GM21526 (cell line): ENCODE results near the gene HBG1.
"Not testable (repeated sequence)": the region's sequence is repeated elsewhere in the genome, so short reads cannot be mapped to it uniquely, and the experiment has no call there.

Source experiments
- ATAC-seq: cut with Tn5 transposase; IDR thresholded peaks from one replicate; pipeline ENCODE4 v1.9.1; 2021; ENCODE audit warnings: moderate library complexity; ENCODE audit not compliant: unreplicated experiment, low FRiP score

The HBG1 gene

GRCh38 chr11:5248498-5248897, 1.2 kb downstream of the HBG1 start:
- ATAC-seq, result not testable (repeated sequence)

- no peak for ATAC-seq
These were observed 2.0 kb downstream of the HBG1 start for GRCh38 chr11:5247472-5248192.

- no peak for ATAC-seq
These were observed 2.7 kb downstream of the HBG1 start for GRCh38 chr11:5246772-5247471.

- ATAC-seq, result no peak
These were observed 4.5 kb downstream of the HBG1 start for GRCh38 chr11:5245155-5245554.

- no peak for ATAC-seq
These were observed 5.9 kb downstream of the HBG1 start for GRCh38 chr11:5243816-5244180.

GRCh38 chr11:5242933-5243815, 6.5 kb downstream of the HBG1 start:
- no peak for ATAC-seq

- no peak for ATAC-seq
These were observed 7.4 kb downstream of the HBG1 start for GRCh38 chr11:5242208-5242607.

- ATAC-seq, result no peak
These were observed 8.2 kb downstream of the HBG1 start for GRCh38 chr11:5241458-5241857.

GRCh38 chr11:5240458-5240857, 9.2 kb downstream of the HBG1 start:
- ATAC-seq, result no peak

GRCh38 chr11:5240056-5240455, 9.6 kb downstream of the HBG1 start:
- ATAC-seq, result no peak

- no peak for ATAC-seq
These were observed 10.6 kb downstream of the HBG1 start for GRCh38 chr11:5239046-5239445.

GRCh38 chr11:5238486-5238885, 11.2 kb downstream of the HBG1 start:
- no peak for ATAC-seq

- no peak for ATAC-seq
These were observed 12.2 kb downstream of the HBG1 start for GRCh38 chr11:5237420-5237819.

GRCh38 chr11:5235364-5236095, 14.1 kb downstream of the HBG1 start:
- no peak for ATAC-seq

- ATAC-seq, result no peak
These were observed 15.2 kb downstream of the HBG1 start, which contains the start of gene HBD for GRCh38 chr11:5234381-5234834. Gene HBD, minus strand, starts transcription at chr11:5234483. Its CDS starts 50 bp downstream, at chr11:5234433.

GRCh38 chr11:5233307-5233706, 16.4 kb downstream of the HBG1 start:
- ATAC-seq, result no peak

GRCh38 chr11:5232821-5233220, 16.8 kb downstream of the HBG1 start:
- ATAC-seq, result no peak

- no peak for ATAC-seq
These were observed 17.5 kb downstream of the HBG1 start for GRCh38 chr11:5232176-5232575.

- ATAC-seq, result no peak
These were observed 18.5 kb downstream of the HBG1 start for GRCh38 chr11:5231111-5231510.

- no peak for ATAC-seq
These were observed 19.4 kb downstream of the HBG1 start for GRCh38 chr11:5230266-5230665.
